ENCODE measurements around the gene LYRM4.

LYRM4 gene

DNA sequence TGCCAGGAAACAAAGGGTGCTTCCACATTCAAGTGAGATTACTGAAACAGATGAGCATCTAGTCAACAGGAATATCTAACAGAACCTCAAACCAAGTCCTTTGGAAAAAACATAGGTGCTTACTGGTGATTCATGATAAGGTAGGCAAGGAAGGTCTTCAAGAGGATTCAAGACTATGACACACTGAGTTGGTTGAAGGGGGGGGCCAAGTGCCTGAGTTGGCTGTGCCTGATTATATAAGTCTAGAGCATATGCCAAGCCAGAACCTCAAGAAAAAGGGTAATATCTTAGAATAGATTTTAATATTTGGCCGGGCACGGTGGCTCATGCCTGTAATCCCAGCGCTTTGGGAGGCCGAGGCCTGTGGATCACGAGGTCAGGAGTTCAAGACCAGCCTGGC is 63.7 kb downstream of the LYRM4 start:
- Histone ChIP-seq H2AFZ (ENCODE audit: low read length, unreplicated experiment) (no peak overlapping the region), H3K4me3 (ENCODE audit: low read depth, low read length) (no peak overlapping the region), H3K27me3 (ENCODE audit: insufficient read depth, low read length) (no peaks in the 10 kb centered on the region), H3K4me1 (ENCODE audit: control insufficient read depth, insufficient read depth, low read length, unreplicated experiment) (no peaks in the 10 kb centered on the region), H3K36me3 (ENCODE audit: insufficient read depth, low read length) (no peaks in the 10 kb centered on the region), H3K79me2 (ENCODE audit: control insufficient read depth, insufficient read depth, low read length, unreplicated experiment) (peaks cover 4% of the 10 kb centered on the region), H3K27ac (ENCODE audit: low read depth, low read length) (no peak overlapping the region)

- H3K27ac ChIP-seq (ENCODE audit: low read depth, low read length): no peak overlapping the region
- H3K27me3 ChIP-seq (ENCODE audit: insufficient read depth, low read length): no peaks in the 10 kb centered on the region
- H2AFZ ChIP-seq (ENCODE audit: low read length, unreplicated experiment): no peak overlapping the region
- no peaks in the 10 kb centered on the region for H3K36me3 ChIP-seq (ENCODE audit: insufficient read depth, low read length)
- H3K79me2 ChIP-seq (ENCODE audit: control insufficient read depth, insufficient read depth, low read length, unreplicated experiment): no peaks in the 10 kb centered on the region
- H3K4me3 ChIP-seq (ENCODE audit: low read depth, low read length): no peak overlapping the region
- peaks cover 21% of the 10 kb centered on the region for H3K4me1 ChIP-seq (ENCODE audit: control insufficient read depth, insufficient read depth, low read length, unreplicated experiment)
Observed at GRCh38 chr6:5192135-5192794, 68.5 kb downstream of the LYRM4 start.

DNA sequence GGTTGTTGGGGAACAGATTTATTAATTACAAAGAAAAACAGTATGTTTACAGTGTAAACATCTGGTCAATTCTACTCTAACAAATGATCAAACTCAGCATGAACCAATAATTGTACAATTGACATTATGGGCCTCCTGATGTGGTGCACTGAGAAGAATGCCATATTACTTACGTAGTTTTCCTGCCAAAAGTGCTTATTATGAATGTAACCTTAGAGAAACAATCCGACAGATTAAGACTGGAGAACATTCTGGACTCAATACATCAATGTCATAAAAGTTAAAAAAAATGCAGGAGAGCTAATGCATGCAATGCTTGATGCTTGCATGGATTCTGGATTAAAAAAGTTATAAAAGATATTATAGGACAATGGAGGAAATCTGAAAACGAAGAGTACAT is 69.0 kb downstream of the LYRM4 start:
- no peaks in the 10 kb centered on the region for H3K79me2 ChIP-seq (ENCODE audit: control insufficient read depth, insufficient read depth, low read length, unreplicated experiment)
- peak overlapping the region; percentile 84; the same call in 1 of the 2 replicates for H3K27ac ChIP-seq (ENCODE audit: low read depth, low read length)
- peaks cover 21% of the 10 kb centered on the region for H3K4me1 ChIP-seq (ENCODE audit: control insufficient read depth, insufficient read depth, low read length, unreplicated experiment)
- H3K4me3 ChIP-seq (ENCODE audit: low read depth, low read length): no peak overlapping the region
- H2AFZ ChIP-seq (ENCODE audit: low read length, unreplicated experiment): no peak overlapping the region
- no peaks in the 10 kb centered on the region for H3K27me3 ChIP-seq (ENCODE audit: insufficient read depth, low read length)
- H3K36me3 ChIP-seq (ENCODE audit: insufficient read depth, low read length): no peaks in the 10 kb centered on the region

- H3K27ac ChIP-seq (ENCODE audit: low read depth, low read length): peak overlapping the region; percentile 84
- no peaks in the 10 kb centered on the region for H3K79me2 ChIP-seq (ENCODE audit: control insufficient read depth, insufficient read depth, low read length, unreplicated experiment)
- no peak overlapping the region for H3K4me3 ChIP-seq (ENCODE audit: low read depth, low read length)
- H2AFZ ChIP-seq (ENCODE audit: low read length, unreplicated experiment): no peak overlapping the region
- H3K27me3 ChIP-seq (ENCODE audit: insufficient read depth, low read length): no peaks in the 10 kb centered on the region
- H3K36me3 ChIP-seq (ENCODE audit: insufficient read depth, low read length): no peaks in the 10 kb centered on the region
- peaks cover 21% of the 10 kb centered on the region for H3K4me1 ChIP-seq (ENCODE audit: control insufficient read depth, insufficient read depth, low read length, unreplicated experiment)
Observed at GRCh38 chr6:5191222-5191621, 69.5 kb downstream of the LYRM4 start.

DNA sequence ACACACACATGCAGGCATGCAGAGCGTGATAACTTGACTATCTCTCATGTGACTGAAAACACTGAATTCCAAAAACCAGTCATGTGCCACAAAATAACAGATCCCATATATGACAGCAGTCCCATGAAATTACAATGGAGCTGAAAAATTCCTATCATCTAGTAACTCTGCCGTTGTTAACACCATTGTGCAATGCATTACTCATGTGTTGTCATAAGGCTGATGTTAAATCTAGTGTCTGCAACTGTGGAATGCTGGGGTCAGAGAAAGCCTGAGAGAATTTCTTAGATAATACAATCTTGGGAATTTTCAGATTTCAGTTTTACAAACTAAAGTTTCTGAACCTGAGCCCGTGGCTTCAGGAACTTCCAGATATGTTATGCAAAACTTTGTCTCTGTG is 70.2 kb downstream of the LYRM4 start:
- H3K27me3 ChIP-seq (ENCODE audit: insufficient read depth, low read length): no peaks in the 10 kb centered on the region
- no peak overlapping the region for H3K4me3 ChIP-seq (ENCODE audit: low read depth, low read length)
- peak overlapping the region; percentile 84 for H3K27ac ChIP-seq (ENCODE audit: low read depth, low read length)
- no peaks in the 10 kb centered on the region for H3K79me2 ChIP-seq (ENCODE audit: control insufficient read depth, insufficient read depth, low read length, unreplicated experiment)
- no peak overlapping the region for H2AFZ ChIP-seq (ENCODE audit: low read length, unreplicated experiment)
- peaks cover 21% of the 10 kb centered on the region for H3K4me1 ChIP-seq (ENCODE audit: control insufficient read depth, insufficient read depth, low read length, unreplicated experiment)
- no peaks in the 10 kb centered on the region for H3K36me3 ChIP-seq (ENCODE audit: insufficient read depth, low read length)

- Histone ChIP-seq H3K27ac (ENCODE audit: low read depth, low read length) (no peak overlapping the region), H3K4me3 (ENCODE audit: low read depth, low read length) (no peak overlapping the region), H2AFZ (ENCODE audit: low read length, unreplicated experiment) (no peak overlapping the region), H3K4me1 (ENCODE audit: control insufficient read depth, insufficient read depth, low read length, unreplicated experiment) (peaks cover 21% of the 10 kb centered on the region), H3K36me3 (ENCODE audit: insufficient read depth, low read length) (no peaks in the 10 kb centered on the region), H3K79me2 (ENCODE audit: control insufficient read depth, insufficient read depth, low read length, unreplicated experiment) (no peaks in the 10 kb centered on the region), H3K27me3 (ENCODE audit: insufficient read depth, low read length) (no peaks in the 10 kb centered on the region)
Observed at GRCh38 chr6:5188646-5189045, 72.1 kb downstream of the LYRM4 start.

- no peaks in the 10 kb centered on the region for H3K36me3 ChIP-seq (ENCODE audit: insufficient read depth, low read length)
- H3K79me2 ChIP-seq (ENCODE audit: control insufficient read depth, insufficient read depth, low read length, unreplicated experiment): no peaks in the 10 kb centered on the region
- H2AFZ ChIP-seq (ENCODE audit: low read length, unreplicated experiment): no peak overlapping the region
- no peak overlapping the region for H3K27ac ChIP-seq (ENCODE audit: low read depth, low read length)
- no peak overlapping the region for H3K4me3 ChIP-seq (ENCODE audit: low read depth, low read length)
- peaks cover 2% of the 10 kb centered on the region for H3K4me1 ChIP-seq (ENCODE audit: control insufficient read depth, insufficient read depth, low read length, unreplicated experiment)
- H3K27me3 ChIP-seq (ENCODE audit: insufficient read depth, low read length): no peaks in the 10 kb centered on the region
Observed at GRCh38 chr6:5184878-5185277, 75.9 kb downstream of the LYRM4 start.

GRCh38 chr6:5184218-5184617 is 76.5 kb downstream of the LYRM4 start:
- no peaks in the 10 kb centered on the region for H3K79me2 ChIP-seq (ENCODE audit: control insufficient read depth, insufficient read depth, low read length, unreplicated experiment)
- no peak overlapping the region for H3K27ac ChIP-seq (ENCODE audit: low read depth, low read length)
- H2AFZ ChIP-seq (ENCODE audit: low read length, unreplicated experiment): no peak overlapping the region
- no peak overlapping the region for H3K4me3 ChIP-seq (ENCODE audit: low read depth, low read length)
- no peaks in the 10 kb centered on the region for H3K27me3 ChIP-seq (ENCODE audit: insufficient read depth, low read length)
- no peaks in the 10 kb centered on the region for H3K36me3 ChIP-seq (ENCODE audit: insufficient read depth, low read length)
- no peaks in the 10 kb centered on the region for H3K4me1 ChIP-seq (ENCODE audit: control insufficient read depth, insufficient read depth, low read length, unreplicated experiment)

DNA sequence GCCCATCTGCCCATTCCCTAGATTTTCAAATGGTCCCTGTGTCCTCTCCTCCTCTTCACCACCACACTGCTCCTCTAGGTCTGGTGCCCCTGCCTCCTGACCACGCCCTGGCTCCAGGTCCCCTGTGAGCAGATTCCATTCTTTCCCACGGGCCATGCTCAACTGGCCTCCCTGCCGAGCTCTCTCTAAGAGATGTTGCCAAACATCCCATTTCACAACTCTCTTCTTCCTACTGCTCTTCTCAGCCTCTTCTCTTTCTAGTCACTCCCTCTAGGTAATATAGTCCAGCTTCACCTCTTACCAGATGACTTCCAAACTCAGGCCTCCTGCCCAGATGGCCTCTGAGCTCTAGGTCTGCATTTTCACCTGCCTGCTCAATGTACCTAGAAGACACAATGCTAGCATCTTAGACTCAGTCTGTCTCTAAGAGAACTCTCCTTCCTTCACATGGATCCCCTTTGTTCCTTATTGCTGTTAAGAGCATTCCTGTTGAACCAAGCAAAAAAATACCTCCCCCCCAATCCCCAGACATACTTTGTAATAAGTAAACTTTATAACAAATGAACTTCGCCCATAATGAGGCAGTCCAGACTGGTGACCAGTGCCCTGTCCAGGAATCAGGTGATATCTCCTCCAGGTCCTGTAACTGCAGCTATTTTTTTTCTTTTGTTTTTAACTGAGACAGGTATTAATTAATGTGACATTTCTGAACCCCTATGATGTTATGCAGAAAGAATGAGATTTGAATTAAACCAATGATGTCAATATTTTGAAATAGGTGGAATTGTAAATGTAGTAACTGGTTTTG is 79.0 kb downstream of the LYRM4 start:
- Histone ChIP-seq H3K27me3 (ENCODE audit: insufficient read depth, low read length) (no peaks in the 10 kb centered on the region), H3K27ac (ENCODE audit: low read depth, low read length) (no peak overlapping the region), H3K4me1 (ENCODE audit: control insufficient read depth, insufficient read depth, low read length, unreplicated experiment) (no peaks in the 10 kb centered on the region), H3K4me3 (ENCODE audit: low read depth, low read length) (no peak overlapping the region), H2AFZ (ENCODE audit: low read length, unreplicated experiment) (no peak overlapping the region), H3K79me2 (ENCODE audit: control insufficient read depth, insufficient read depth, low read length, unreplicated experiment) (no peaks in the 10 kb centered on the region), H3K36me3 (ENCODE audit: insufficient read depth, low read length) (no peaks in the 10 kb centered on the region)

- no peak overlapping the region for H2AFZ ChIP-seq (ENCODE audit: low read length, unreplicated experiment)
- H3K27ac ChIP-seq (ENCODE audit: low read depth, low read length): no peak overlapping the region
- no peaks in the 10 kb centered on the region for H3K79me2 ChIP-seq (ENCODE audit: control insufficient read depth, insufficient read depth, low read length, unreplicated experiment)
- no peaks in the 10 kb centered on the region for H3K4me1 ChIP-seq (ENCODE audit: control insufficient read depth, insufficient read depth, low read length, unreplicated experiment)
- H3K4me3 ChIP-seq (ENCODE audit: low read depth, low read length): no peak overlapping the region
- H3K27me3 ChIP-seq (ENCODE audit: insufficient read depth, low read length): no peaks in the 10 kb centered on the region
- H3K36me3 ChIP-seq (ENCODE audit: insufficient read depth, low read length): no peaks in the 10 kb centered on the region
Observed at GRCh38 chr6:5180636-5181035, 80.1 kb downstream of the LYRM4 start.

GRCh38 chr6:5179917-5180316 is 80.8 kb downstream of the LYRM4 start:
- no peaks in the 10 kb centered on the region for H3K79me2 ChIP-seq (ENCODE audit: control insufficient read depth, insufficient read depth, low read length, unreplicated experiment)
- no peaks in the 10 kb centered on the region for H3K27me3 ChIP-seq (ENCODE audit: insufficient read depth, low read length)
- no peaks in the 10 kb centered on the region for H3K36me3 ChIP-seq (ENCODE audit: insufficient read depth, low read length)
- H3K4me1 ChIP-seq (ENCODE audit: control insufficient read depth, insufficient read depth, low read length, unreplicated experiment): no peaks in the 10 kb centered on the region
- H3K4me3 ChIP-seq (ENCODE audit: low read depth, low read length): no peak overlapping the region
- no peak overlapping the region for H2AFZ ChIP-seq (ENCODE audit: low read length, unreplicated experiment)
- no peak overlapping the region for H3K27ac ChIP-seq (ENCODE audit: low read depth, low read length)
